Liver (tissue), 9 donors: ENCODE results near the gene SYNGR1. TPM values are rescaled to one million over a fixed set of nuclear protein-coding genes. Genes with fewer than 3 reads are reported as not detected.

Source experiments
- DNase-seq: peaks from one replicate; pipeline ENCODE4 v3.0.0-alpha.2; 2017; ENCODE audit warnings: low spot score
- H3K27ac ChIP-seq, 2 donors: one replicate each; pipeline ENCODE4 v1.7.0; 2013; ENCODE audit warnings: inconsistent platforms in 2 of 2, low read length in 2 of 2, control low read depth in 1 of 2, low read depth in 1 of 2, mild to moderate bottlenecking in 1 of 2
- H3K27me3 ChIP-seq, 4 donors: one replicate each; pipeline versions ENCODE4 v1.6.1 to v1.7.0; 2013; ENCODE audit warnings: low read length in 3 of 4, inconsistent platforms in 1 of 4, mild to moderate bottlenecking in 1 of 4, moderate library complexity in 1 of 4; ENCODE audit not compliant: control insufficient read depth in 4 of 4, insufficient read depth in 4 of 4
- H3K36me3 ChIP-seq, 4 donors: one replicate each; pipeline versions ENCODE4 v1.6.1 to v1.7.0; 2013; ENCODE audit warnings: low read length in 3 of 4, mild to moderate bottlenecking in 3 of 4, low read depth in 1 of 4, moderate library complexity in 1 of 4; ENCODE audit not compliant: control insufficient read depth in 4 of 4, insufficient read depth in 3 of 4
- H3K4me1 ChIP-seq, 4 donors: one replicate each; pipeline versions ENCODE4 v1.6.1 to v1.7.0; 2013; ENCODE audit warnings: low read length in 3 of 4, mild to moderate bottlenecking in 3 of 4, moderate library complexity in 1 of 4; ENCODE audit not compliant: control insufficient read depth in 4 of 4, insufficient read depth in 4 of 4
- H3K4me3 ChIP-seq, 3 donors: one replicate each; pipeline versions ENCODE4 v1.6.1 to v1.7.0; 2013; ENCODE audit warnings: low read length in 3 of 3, control low read depth in 1 of 3, low read depth in 1 of 3, mild to moderate bottlenecking in 1 of 3
- H3K9ac ChIP-seq, 2 donors: one replicate each; pipeline ENCODE4 v1.7.0; 2013; ENCODE audit warnings: low read length in 2 of 2, mild to moderate bottlenecking in 2 of 2, moderate library complexity in 2 of 2, control low read depth in 1 of 2, low read depth in 1 of 2
- H3K9me3 ChIP-seq, 4 donors: one replicate each; pipeline versions ENCODE4 v1.6.1 to v1.7.0; 2013; ENCODE audit warnings: low read length in 3 of 4; ENCODE audit not compliant: control insufficient read depth in 4 of 4
- CTCF ChIP-seq: fragments of 150-350 bp; IDR thresholded peaks from 2 replicates; pipeline ENCODE4 v1.5.1; 2017; ENCODE audit warnings: improper control_type of control experiment, low read depth, low read length; ENCODE audit not compliant: missing input control
- EGR1 ChIP-seq, 2 donors: IDR thresholded peaks; 2 replicates each; pipeline ENCODE4 v1.6.1; 2016 to 2018; ENCODE audit warnings: antibody characterized with exemption in 2 of 2, low read depth in 2 of 2
- FOXA1 ChIP-seq: IDR thresholded peaks from 2 replicates; pipeline ENCODE4 v1.6.1; 2016; ENCODE audit warnings: antibody characterized with exemption
- FOXA2 ChIP-seq: IDR thresholded peaks from 2 replicates; pipeline ENCODE4 v1.6.1; 2016; ENCODE audit warnings: antibody characterized with exemption
- GABPA ChIP-seq, 2 donors: IDR thresholded peaks in 1 of 2; conservative IDR thresholded peaks in 1 of 2; 2 replicates each; pipeline ENCODE4 v1.6.1; 2016; ENCODE audit warnings: antibody characterized with exemption in 2 of 2, mild to moderate bottlenecking in 1 of 2, moderate library complexity in 1 of 2
- JUND ChIP-seq, 2 donors: IDR thresholded peaks; 2 replicates each; pipeline ENCODE4 v1.6.1; 2016; ENCODE audit warnings: antibody characterized with exemption in 2 of 2
- NR2F2 ChIP-seq: IDR thresholded peaks from 2 replicates; pipeline ENCODE4 v1.6.1; 2016; ENCODE audit warnings: antibody characterized with exemption
- RAD21 ChIP-seq, 2 donors: IDR thresholded peaks; 2 replicates each; pipeline ENCODE4 v1.6.1; 2016; ENCODE audit warnings: antibody characterized with exemption in 2 of 2, mild to moderate bottlenecking in 2 of 2
- RXRA ChIP-seq, 2 donors: IDR thresholded peaks; 2 replicates each; pipeline ENCODE4 v1.6.1; 2017 to 2018; ENCODE audit warnings: antibody characterized with exemption in 2 of 2, mild to moderate bottlenecking in 1 of 2
- SP1 ChIP-seq: IDR thresholded peaks from 2 replicates; pipeline ENCODE4 v1.6.1; 2018; ENCODE audit warnings: antibody characterized with exemption, mild to moderate bottlenecking
- TAF1 ChIP-seq: conservative IDR thresholded peaks from 2 replicates; pipeline ENCODE4 v1.6.1; 2016; ENCODE audit warnings: antibody characterized with exemption, mild to moderate bottlenecking
- YY1 ChIP-seq: IDR thresholded peaks from 2 replicates; pipeline ENCODE4 v1.6.1; 2016; ENCODE audit warnings: antibody characterized with exemption, mild to moderate bottlenecking
- ZBTB33 ChIP-seq: IDR thresholded peaks from 2 replicates; pipeline ENCODE4 v1.6.1; 2016; ENCODE audit warnings: antibody characterized with exemption
- WGBS: extraction: QIAGEN DNeasy Blood & Tissue Kit; methylation state at CpG from one replicate; pipeline ENCODE4 v1.1.7; 2013; 5-methylcytosine and 5-hydroxymethylcytosine counted together
- polyA plus RNA-seq, 2 donors: library from polyadenylated mRNA; stranded (reverse) in 1 of 2; unstranded in 1 of 2; fragments of 200-250 nt in 1 of 2; fragments of >200 nt in 1 of 2; fragmentation: Nextera tagmentation in 1 of 2; extraction: Ambion mirVana in 1 of 2; gene quantifications; one replicate each; pipeline versions ENCODE4 v1.2.1 to v1.2.3, GENCODE V29; 2013 to 2015
- total RNA-seq, 2 donors: library from RNA; depleted of rRNA; stranded (reverse); fragments of >200 nt; gene quantifications; one replicate each; pipeline ENCODE4 v1.2.3, GENCODE V29; 2014
- donor health status: healthy.
- donor health status: healthy.
- donor health status: healthy.
- donor health status: healthy.
- donor health status: healthy.

The SYNGR1 gene
- total and polyA plus RNA-seq, 4 donors: 1.8 to 21.9 (median 5.2) TPM

DNA sequence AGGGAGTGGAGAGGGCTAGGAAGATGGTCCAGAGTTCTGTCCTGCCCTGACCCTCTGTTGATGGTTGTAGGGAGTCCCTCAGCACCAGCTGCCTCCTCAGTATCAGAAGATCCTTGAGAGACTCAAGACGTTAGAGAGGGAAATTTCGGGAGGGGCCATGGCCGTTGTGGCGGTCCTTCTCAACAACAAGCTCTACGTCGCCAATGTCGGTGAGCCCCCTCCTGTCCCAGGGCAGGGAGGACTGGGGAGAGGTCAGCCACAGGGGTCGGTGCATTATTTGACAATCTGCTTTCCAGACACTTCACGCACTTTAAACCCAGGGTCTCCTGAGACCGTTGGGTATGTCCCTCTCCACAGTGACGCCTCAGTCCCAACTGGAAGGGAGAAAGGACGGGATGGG is 67.8 kb downstream of the SYNGR1 start:
- Histone ChIP-seq H3K36me3 (peaks cover 3 to 57% (median 38%) of the 10 kb centered on the region in 4 donors), H3K4me3 (no peak overlapping the region), H3K9ac (no peak overlapping the region), H3K9me3 (no peaks in the 10 kb centered on the region), H3K27me3 (no peaks in the 10 kb centered on the region), H3K27ac (no peak overlapping the region), H3K4me1 (peaks cover 5 to 17% (median 12%) of the 10 kb centered on the region in 4 donors)
- no peak for DNase-seq
- WGBS: 97% methylated on average over 12 of the region's 12 CpGs
- TF ChIP-seq EGR1 (IDR thresholded peaks at IDR 0.05; ENCODE audit: low read depth in 2 of 2) (no peak), RAD21 (IDR thresholded peaks at IDR 0.05) (no peak), RXRA (IDR thresholded peaks at IDR 0.05) (no peak), JUND (IDR thresholded peaks at IDR 0.05) (no peak), GABPA (IDR thresholded peaks at IDR 0.05 in 1 of 2, conservative IDR thresholded peaks at IDR 0.05 in 1 of 2) (no peak), CTCF (no peak)

- no peak overlapping the region for H3K27ac ChIP-seq
- peaks cover 3 to 64% (median 38%) of the 10 kb centered on the region in 4 donors for H3K36me3 ChIP-seq
- no peaks in the 10 kb centered on the region for H3K27me3 ChIP-seq
- DNase-seq: no peak
- TF ChIP-seq NR2F2 (no peak), TAF1 (no peak), YY1 (no peak), FOXA2 (no peak), GABPA (IDR thresholded peaks at IDR 0.05 in 1 of 2, conservative IDR thresholded peaks at IDR 0.05 in 1 of 2) (no peak), FOXA1 (no peak)
- no peak overlapping the region for H3K4me3 ChIP-seq
- H3K4me1 ChIP-seq: peaks cover 5 to 17% (median 11%) of the 10 kb centered on the region in 4 donors
- H3K9ac ChIP-seq: no peak overlapping the region
- 97% methylated on average over 12 of the region's 12 CpGs for WGBS
- no peaks in the 10 kb centered on the region for H3K9me3 ChIP-seq
Observed at GRCh38 chr22:39418696-39419095, 68.9 kb downstream of the SYNGR1 start.

DNA sequence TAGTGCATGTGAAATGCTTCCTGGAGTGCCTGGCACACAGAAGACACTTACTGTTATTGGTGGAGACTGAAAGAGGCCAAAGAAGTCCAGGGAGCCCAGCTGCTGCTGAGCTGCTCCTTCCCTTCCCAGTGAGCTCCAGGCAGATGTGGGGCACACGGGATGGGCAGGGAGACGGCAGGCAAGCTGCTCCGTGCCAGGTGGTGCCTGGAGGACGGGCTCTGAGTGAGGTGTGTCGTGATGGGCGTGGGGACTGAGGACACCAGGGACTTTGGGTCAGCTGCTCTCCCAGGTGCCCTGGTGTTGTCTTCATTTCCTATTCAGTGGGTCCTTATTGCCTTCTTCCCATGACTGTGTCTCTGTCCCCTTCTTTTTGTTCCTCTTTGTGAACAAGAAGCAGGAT is 69.3 kb downstream of the SYNGR1 start:
- no peaks in the 10 kb centered on the region for H3K9me3 ChIP-seq
- H3K27ac ChIP-seq: no peak overlapping the region
- H3K36me3 ChIP-seq: peaks cover 3 to 68% (median 41%) of the 10 kb centered on the region in 4 donors
- no peak for TF ChIP-seq ZBTB33
- TF ChIP-seq TAF1: no peak
- no peak for TF ChIP-seq RXRA (IDR thresholded peaks at IDR 0.05)
- no peak for TF ChIP-seq GABPA (IDR thresholded peaks at IDR 0.05 in 1 of 2, conservative IDR thresholded peaks at IDR 0.05 in 1 of 2)
- no peak for TF ChIP-seq SP1
- H3K27me3 ChIP-seq: no peaks in the 10 kb centered on the region
- peaks cover 5 to 13% (median 9%) of the 10 kb centered on the region in 4 donors for H3K4me1 ChIP-seq
- 92% methylated on average over 6 of the region's 6 CpGs for WGBS
- H3K9ac ChIP-seq: no peak overlapping the region
- no peak overlapping the region for H3K4me3 ChIP-seq
- no peak for DNase-seq
